Inflammatory macrophage treated with lipopolysaccharide for 4 hours (primary cell): ENCODE data around the gene CCDC182.

Source experiments
- DNase-seq: peaks from one replicate; pipeline ENCODE4 v3.0.0-alpha.2; 2020

CCDC182 gene

GRCh38 chr17:57756951-57757350 lies 11.9 kb upstream of the CCDC182 start:
- DNase-seq: no peak

GRCh38 chr17:57755480-57756070 lies 10.5 kb upstream of the CCDC182 start:
- DNase-seq: no peak

GRCh38 chr17:57752031-57752905 lies 7.2 kb upstream of the CCDC182 start:
- peak; percentile 45 for DNase-seq

GRCh38 chr17:57751348-57751971 lies 6.4 kb upstream of the CCDC182 start:
- peak; percentile 32 for DNase-seq

- DNase-seq: no peak
These were observed 5.8 kb upstream of the CCDC182 start for GRCh38 chr17:57750895-57751294.

GRCh38 chr17:57750109-57750871 lies 5.2 kb upstream of the CCDC182 start:
- DNase-seq: no peak

- no peak for DNase-seq
These were observed 4.6 kb upstream of the CCDC182 start for GRCh38 chr17:57749701-57750100.

GRCh38 chr17:57747221-57748017 lies 2.3 kb upstream of the CCDC182 start:
- peak; percentile 50 for DNase-seq

- no peak for DNase-seq
These were observed 1.1 kb upstream of the CCDC182 start for GRCh38 chr17:57746221-57746620.

GRCh38 chr17:57744195-57745170 lies 616 bp downstream of the CCDC182 start:
- peak; percentile 66 for DNase-seq

- DNase-seq: no peak
These were observed 4.9 kb downstream of the CCDC182 start for GRCh38 chr17:57740235-57740528.

GRCh38 chr17:57739402-57740234 lies 5.5 kb downstream of the CCDC182 start:
- no peak for DNase-seq

GRCh38 chr17:57737450-57737849 lies 7.6 kb downstream of the CCDC182 start:
- no peak for DNase-seq

- no peak for DNase-seq
These were observed 9.4 kb downstream of the CCDC182 start for GRCh38 chr17:57735707-57736106.

GRCh38 chr17:57735230-57735629 lies 9.9 kb downstream of the CCDC182 start:
- no peak for DNase-seq

- no peak for DNase-seq
These were observed 12.0 kb downstream of the CCDC182 start for GRCh38 chr17:57733085-57733484.

GRCh38 chr17:57732062-57732461 lies 13.0 kb downstream of the CCDC182 start:
- DNase-seq: no peak

- DNase-seq: no peak
These were observed 14.9 kb downstream of the CCDC182 start for GRCh38 chr17:57730026-57730701.

GRCh38 chr17:57727630-57728175 lies 17.4 kb downstream of the CCDC182 start:
- no peak for DNase-seq
